NCI-H1105 (cell line): Measurements from ENCODE around the gene S100A2.
"Not testable (repeated sequence)": the region's sequence is repeated elsewhere in the genome, so short reads cannot be mapped to it uniquely, and the experiment has no call there.

Experiments used
- DNase-seq: peaks from one replicate; lab custom pipeline; 2025; lab: John Stamatoyannopoulos, UW

Gene S100A2

DNA sequence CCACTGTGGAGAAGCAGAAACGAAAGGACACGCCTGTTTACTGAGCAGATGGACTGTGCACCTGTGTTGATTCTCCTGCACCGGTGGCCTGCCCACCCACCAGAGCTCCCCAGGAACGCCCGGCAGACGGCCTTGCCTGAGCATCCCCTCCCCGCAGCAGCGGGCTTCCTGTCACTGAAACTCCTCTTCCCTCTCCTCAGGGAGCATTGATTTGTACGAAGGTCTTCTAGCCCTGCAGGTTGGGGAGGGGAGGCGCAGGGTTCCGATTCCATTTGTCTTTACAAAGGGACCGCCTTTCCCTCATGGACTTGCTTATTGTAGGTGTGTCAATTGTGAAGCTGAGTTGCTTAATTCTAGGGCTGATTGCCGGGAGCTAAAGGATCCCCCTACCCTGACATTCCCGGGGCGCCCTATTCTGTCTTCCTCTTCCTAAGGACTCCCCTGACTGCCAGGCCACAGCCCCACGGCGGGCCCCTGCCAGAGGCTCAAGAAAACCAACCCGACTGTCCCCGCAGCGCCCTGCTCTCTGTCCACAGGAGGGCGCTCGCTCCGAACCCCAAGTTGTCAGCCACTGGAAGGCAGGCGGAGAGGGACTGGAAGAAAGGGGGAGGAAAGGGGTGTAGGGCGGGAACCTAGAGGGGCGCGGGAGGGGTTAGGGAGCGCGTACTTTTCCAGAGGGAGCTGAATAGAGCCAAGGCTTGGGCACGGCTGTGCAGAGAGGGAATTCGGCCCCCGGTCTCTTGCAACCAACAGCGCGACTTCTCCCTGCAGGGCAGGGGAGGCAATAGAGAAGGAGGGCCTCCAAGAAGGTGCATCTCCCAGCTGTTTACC is 32.7 kb downstream of the S100A2 start:
- DNase-seq: no peak

DNA sequence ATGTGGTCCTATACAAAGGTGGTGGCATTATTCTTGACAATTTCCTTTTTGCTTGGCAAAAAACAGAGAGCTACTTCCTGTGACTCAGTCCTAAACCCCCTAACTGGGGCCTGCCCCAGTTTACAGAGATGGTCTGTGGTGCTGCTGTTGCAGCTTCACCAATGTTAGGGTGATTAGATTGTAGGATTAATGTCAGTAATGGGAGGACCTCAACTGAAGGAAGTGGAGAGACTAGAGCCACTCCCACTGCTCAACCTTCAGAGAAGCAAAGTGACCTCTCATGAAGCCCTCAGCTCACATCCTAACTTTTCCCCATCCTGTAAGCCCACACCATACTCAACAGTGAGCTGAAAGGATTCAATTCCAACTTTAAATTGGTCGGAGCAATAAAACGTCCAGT is 33.5 kb downstream of the S100A2 start:
- no peak for DNase-seq

DNA sequence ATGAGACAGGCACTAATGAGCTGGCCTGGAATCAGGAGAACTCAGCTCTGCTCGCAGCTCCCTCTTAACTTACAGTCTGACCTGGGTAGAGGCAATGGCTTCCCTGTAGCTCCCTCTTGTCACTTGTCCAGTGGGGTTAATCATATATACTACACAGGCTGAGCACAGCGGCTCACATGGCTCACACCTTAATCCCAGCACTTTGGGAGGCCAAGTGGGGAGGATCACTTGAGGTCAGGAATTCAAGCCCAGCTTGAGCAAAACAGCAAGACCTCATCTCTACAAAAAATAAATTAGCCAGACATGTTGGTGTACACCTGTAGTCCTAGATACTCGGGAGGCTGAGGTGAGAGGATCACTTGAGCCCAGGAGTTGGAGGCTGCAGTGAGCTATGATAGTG is 34.0 kb downstream of the S100A2 start:
- no peak for DNase-seq

DNA sequence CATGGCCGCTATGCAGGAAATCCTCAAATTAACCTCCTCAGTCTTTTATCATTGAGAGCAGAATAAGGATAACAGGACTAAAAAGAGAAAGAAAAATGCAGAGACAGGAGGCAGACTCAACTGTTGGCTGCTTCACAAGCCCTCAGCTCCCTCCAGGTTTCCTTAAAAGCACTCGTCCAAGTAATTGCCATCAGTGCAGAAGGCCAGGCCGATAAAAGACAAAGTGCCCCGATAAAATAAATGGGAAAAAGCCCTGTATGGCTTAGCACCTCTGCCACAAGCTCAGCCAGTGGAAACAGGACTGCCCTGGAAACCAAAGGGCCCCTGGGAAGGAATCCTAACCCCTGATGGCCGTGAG is 38.0 kb downstream of the S100A2 start:
- no peak for DNase-seq

DNA sequence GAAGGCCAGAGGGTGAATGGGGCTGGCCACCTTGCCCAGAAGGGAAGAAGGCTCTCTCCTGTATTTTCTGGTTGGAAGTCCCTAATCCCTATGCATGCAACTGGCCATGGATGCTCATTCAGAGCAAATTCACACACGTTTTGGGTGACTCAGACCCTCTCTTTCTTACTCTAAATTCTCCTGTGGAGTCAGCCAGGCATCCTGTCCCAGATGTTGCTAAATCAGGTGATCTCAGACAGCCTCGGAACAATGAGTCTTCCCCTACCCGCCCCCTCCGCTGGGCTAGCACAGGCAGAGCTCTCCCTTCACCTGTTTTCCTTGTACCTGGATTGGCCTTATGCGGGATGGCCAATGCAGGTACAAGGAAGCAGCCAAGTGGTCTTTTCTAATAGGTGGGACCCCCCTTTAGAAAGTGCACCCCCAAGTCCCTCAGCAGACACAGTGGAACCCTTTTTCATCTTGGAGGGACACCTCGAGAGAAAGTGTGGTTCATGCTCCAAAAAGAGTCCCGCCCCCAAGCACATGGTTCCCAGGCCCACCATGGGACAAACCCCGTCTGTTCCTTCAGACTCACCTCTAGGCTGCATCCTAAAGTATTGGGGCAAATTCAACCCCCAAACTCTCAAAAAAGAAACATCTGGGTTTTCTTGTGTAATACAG is 38.5 kb downstream of the S100A2 start:
- no peak for DNase-seq

DNA sequence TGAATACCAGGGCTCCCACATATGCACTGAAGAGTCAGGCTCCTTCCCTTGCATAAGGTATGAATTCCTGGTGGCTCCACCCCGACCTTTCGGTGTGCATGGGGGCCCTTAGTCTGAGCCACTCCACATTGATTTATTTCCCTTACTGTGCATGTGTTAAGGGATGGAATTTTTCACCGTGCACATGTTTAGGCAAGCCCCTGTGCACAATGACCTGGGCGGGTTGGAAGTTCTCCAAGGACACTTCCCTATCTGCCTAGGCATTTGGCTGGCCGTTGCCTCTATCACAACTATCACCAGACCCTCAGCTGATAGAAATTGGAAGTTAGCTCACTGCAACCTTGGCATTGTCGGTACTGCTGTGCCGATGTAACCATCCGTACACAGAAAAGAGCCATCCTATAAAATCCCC is 39.5 kb downstream of the S100A2 start:
- peak; percentile 86 for DNase-seq

DNA sequence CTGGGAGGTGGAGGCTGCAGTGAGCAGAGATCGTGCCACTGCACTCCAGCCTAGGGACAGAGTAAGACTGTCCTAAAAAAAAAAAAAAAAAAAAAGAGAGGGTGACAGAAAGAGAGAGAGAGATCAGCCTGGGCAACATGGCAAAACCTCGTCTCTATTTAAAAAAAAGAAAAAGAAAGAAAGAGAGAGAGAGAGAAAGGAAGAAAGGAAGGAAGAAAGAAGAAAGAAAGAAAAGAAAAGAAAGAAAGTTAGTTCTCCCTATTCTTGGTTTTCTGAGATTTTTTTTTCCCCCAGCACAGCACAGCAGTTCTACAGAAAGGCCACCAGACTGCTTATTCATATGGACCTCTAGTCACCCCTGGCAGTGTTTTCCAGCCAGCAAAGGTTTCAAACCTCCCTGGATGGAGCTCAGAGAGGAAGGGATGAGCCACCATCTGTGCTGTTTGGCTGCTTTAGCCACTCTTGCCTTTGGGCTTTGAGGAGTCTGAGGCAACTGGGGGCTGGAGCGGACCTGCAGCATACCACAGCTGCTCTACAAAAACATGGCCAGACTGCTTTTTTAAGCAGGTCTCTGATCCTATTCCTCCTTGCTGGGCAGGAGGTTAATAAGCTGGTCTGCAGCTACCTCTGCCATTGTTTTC is 40.4 kb downstream of the S100A2 start:
- DNase-seq: no peak

DNA sequence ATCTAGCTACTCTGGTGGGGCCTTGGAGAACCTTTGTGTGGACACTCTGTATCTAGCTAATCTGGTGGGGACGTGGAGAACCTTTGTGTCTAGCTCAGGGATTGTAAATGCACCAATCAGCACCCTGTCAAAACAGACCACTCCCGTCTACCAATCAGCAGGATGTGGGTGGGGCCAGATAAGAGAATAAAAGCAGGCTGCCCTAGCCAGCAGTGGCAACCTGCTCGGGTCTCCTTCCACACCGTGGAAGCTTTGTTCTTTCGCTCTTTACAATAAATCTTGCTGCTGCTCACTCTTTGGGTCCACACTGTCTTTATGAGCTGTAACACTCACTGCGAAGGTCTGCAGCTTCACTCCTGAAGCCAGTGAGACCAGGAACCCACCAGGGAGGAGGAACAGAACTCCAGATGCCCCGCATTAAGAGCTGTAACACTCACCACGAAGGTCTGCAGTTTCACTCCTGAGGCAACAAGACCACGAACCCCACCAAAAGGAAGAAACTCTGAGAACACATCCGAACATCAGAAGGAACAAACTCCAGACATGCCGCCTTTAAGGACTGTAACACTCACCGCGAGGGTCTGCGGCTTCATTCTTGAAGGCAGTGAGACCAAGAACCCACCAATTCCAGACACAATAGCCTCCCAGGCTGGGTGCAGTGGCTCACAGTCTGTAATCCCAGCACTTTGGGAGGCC is 43.1 kb downstream of the S100A2 start:
- DNase-seq: not testable (repeated sequence)

DNA sequence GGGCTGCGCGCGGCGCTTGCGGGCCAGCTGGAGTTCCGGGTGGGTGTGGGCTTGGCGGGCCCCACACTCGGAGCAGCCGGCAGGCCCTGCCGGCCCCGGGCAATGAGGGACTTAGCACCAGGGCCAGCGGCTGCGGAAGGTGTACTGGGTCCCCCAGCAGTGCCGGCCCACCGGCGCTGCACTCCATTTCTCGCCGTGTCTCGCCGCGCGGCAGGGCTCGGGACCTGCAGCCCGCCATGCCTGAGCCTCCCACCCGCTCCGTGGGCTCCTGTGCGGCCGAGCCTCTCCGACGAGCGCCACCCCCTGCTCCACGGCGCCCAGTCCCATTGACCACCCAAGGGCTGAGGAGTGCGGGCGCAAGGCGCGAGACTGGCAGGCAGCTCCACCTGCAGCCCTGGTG is 43.8 kb downstream of the S100A2 start:
- not testable (repeated sequence) for DNase-seq

DNA sequence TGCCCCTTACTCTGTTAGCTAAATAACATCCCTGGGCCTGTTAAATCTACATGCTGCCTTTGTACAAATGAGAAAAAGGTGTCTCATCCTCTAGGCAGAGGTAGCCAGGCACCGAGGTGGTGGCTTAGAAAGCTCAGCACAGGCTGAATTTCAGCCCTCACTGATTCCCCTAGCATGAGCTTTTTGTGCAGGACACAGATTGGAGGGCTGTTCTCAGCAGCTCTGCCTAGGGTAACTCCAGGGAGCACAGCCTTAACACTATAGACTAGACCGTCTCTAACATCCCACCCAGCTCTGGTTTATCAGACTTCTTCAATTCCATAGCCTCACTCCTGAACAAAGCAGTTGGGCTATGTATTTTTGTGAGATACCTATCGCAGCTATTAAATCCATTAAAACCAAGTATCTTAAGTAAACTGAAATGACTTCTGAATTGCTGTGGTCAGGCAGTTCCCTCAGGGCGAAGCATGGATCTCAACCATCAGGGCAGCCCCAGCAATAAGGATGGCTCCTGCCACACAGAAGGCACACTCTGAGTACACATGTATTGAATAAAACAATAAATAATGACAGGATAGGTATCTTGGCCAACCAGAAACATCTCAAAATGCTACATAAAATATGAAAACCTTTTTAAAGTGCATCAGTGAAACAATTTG is 44.7 kb downstream of the S100A2 start:
- no peak for DNase-seq

DNA sequence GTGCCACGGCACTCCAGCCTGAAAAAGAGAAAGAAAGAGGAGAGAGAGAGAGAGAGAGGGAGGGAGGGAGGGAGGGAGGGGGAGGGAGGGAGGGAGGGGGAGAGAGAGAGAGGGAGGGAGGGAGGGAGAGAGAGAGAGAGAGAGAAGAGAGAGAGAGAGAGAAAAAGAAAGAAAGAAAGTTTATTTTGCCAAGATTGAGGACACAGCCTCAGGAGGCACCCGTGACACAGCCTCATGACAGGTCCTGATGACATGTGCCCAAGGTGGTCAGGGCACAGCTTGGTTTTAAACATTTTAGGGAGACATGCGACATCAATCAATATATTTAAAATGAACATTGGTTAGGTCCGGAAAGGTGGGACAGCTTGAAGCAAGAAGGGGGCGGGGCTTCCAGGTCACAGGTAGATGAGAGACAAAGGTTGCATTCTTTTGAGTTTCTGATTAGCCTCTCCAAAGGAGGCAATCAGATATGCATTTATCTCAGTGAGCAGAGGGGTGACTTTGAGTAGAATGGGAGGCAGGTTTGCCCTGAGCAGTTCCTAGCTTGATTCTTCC is 45.4 kb downstream of the S100A2 start:
- not testable (repeated sequence) for DNase-seq

DNA sequence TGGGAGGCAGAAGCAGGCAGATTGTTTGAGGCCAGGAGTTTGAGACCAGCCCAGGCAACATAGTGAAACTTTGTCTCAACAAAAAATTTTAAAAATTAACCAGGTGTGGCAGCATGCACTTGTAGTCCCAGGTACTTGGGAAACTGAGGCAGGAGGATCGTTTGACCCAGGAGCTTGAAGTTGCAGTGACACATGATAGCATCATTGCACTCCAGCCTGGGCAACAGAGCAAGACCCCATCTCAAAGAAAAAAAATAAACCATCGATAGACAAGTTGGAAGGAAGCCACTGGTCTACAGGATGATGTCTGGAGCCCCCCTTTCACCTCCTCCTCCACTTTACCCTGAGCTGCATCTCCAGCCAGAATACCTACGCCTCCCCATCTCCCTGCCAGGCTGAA is 46.4 kb downstream of the S100A2 start:
- no peak for DNase-seq

DNA sequence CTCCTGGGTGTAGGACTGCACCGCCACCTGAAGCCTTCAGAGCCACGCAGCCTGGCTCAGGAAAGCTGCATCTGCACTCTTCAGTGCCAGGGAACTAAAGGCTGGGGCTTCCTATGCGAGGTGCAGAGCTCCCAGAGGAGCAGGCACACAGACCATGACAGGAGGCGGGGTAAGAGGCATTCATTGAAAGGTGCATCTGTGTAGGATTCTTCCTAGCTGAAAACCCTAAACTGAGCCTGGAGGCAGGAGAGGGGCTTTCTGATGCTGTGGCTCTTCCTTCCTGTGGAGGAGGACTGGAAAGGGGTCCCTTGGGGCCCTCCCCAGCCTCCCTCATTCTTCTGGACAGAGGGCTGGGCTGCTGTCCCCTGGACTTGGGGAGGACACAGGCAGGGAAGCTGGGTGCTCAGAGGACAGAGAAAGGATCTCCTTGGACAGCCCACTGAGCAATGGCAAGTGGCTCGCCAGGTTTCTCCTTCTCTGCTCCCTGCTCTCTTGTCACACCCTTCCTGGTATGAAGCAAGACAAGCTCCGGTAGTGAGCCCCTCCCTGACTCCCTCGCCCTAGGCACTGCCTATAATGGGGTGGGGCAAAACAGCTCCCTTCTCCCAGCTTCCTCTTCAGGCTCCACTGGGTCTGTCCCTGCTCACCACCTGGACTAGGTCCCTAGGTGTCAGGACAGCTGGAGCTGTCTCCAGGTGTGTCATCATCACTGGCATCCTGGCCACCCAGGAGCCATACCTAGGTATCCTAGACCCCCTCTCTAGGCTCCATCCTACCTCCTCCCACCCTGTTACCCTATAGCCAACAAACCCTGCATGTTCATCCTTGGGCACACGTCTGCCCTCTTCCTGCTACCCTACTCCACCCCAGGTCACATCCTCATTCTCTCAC is 49.9 kb downstream of the S100A2 start:
- DNase-seq: no peak

DNA sequence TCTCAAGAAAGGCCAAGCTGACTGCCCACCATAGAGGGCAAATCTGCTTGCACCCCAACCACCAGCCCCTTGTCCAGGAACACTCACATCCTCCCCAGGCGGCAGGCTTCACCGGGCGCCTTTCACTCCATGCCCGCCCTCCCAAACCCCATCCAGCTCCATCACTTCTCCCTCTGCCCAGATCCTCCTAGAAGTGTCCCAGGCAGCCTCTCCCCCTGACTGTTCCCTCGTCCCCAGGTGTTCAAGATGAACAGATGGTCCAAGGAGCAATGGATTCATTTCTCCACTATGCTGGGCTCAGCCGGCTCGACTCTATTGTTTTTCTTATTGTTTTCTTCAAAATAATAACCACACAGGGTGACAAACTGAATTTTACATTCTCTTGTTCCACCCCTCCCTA is 52.0 kb downstream of the S100A2 start:
- no peak for DNase-seq

DNA sequence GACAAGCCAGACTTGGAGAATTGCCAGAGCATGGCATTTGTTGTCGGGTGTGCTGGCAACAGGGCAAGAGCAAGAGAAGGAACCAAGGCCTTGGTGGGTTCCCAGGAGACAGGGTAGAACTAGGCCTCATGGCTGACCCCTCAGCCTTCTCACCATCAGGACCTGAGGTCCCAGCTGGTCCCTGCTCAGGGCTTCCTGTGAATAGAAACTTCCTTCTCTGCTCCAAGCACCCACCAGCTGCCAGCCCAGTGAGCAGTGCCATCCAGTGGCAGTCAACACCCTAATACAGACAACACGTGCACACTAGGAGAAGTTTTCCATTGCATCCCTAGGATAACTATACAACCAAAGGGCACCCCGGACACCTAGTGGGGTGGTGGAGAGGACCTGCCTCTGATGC is 52.6 kb downstream of the S100A2 start:
- no peak for DNase-seq
